NCI-H2171 (cell line): ENCODE measurements around the gene CLN3.
"Not testable (repeated sequence)": the region's sequence is repeated elsewhere in the genome, so short reads cannot be mapped to it uniquely, and the experiment has no call there.

ENCODE experiments used
- DNase-seq: peaks from one replicate; lab custom pipeline; 2025; lab: John Stamatoyannopoulos, UW

The CLN3 gene

DNA sequence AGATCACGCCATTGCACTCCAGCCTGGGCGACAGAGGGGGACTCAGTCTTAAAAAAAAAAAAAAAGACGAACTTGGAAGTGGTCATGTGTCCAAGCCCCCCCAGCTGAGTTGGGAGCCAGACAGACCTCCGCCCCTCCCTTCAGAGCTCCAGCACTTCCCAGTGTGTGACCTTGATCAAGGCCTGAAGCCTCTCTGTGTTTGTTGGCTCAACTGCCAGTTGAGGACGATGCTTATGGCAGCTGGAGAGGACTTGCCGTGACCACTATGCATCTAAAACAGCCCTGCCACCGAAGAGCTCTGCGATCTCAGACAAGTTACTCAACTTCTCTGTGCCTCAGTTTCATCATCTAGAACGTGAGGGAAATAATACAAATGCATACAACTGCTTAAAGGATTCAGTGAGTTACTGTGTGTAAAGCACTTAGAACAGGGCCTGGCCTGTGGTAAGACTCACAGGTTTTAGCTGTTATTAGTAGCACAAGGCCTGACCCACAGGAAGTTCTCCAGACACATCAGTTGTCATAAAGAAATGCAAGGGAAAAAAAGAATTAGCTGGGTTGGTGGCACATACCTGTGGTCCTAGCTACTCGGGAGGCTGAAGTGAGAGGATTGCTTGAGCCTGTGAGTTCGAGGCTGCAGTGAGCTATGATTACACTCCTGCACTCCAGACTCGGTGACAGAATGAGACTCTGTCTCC, 21.8 kb upstream of the CLN3 start:
- no peak for DNase-seq

DNA sequence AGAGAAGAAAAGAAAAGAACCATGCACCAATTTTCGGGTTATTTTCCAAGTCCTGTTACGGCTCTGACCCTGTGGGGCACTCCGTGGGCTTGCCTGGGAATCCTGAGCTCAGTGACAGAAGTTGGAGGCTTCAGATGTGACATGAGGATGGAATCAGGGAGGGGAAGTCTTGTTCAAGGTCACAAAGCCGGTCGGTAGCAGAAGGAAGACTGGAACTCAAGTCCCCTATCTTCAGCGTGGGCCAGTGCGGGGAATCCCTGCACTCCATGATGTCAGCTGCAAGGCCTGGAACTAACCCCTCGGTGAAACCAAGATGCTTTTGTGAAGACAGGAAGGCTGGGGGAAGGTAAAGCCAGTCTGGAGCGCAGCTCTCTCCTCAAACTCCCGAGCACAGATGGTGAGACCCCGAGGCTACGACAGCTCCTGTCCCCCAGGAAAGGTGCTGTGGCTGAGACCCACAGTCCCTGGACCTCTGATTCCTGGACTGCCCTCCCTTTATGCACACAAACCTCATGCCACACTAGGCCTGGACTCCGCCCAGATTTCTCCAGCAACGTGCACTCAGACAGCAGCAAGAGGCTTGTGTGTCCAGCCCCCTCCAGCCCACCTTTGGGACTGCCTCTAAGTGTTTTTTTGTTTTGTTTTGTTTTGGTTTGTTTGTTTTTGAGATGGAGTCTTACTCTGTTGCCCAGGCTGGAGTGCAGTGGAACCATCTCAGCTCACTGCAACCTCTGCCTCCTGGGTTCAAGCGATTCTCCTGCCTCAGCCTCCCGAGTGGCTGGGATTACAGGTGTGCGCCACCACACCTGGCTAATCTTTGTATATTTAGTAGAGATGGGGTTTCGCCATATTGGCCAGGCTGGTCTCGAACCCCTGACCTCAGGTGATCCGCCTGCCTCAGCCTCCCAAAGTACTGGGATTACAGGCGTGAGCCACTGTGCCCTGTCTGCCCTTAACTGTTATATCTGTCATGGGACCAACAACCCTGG, 20.2 kb upstream of the CLN3 start:
- DNase-seq: no peak

DNA sequence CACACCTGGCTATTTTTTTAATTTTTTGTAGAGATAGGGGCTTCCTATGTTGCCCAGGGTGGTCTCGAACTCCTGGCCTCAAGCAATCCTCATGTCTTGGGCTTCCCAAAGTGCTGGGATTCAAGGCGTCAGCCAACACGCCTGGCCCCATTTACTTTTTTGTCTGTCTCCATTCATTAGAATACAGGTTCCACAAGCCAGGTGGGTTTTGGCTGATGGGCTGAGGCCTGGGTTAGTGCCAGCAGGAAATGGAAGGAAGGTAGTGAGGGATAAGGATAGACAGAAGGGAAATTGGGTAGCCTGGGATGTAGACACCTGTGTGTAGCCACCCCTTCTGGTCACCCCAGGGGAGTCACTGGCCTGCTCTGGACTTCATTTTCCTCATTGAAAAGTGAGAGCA, 19.2 kb upstream of the CLN3 start:
- DNase-seq: no peak

DNA sequence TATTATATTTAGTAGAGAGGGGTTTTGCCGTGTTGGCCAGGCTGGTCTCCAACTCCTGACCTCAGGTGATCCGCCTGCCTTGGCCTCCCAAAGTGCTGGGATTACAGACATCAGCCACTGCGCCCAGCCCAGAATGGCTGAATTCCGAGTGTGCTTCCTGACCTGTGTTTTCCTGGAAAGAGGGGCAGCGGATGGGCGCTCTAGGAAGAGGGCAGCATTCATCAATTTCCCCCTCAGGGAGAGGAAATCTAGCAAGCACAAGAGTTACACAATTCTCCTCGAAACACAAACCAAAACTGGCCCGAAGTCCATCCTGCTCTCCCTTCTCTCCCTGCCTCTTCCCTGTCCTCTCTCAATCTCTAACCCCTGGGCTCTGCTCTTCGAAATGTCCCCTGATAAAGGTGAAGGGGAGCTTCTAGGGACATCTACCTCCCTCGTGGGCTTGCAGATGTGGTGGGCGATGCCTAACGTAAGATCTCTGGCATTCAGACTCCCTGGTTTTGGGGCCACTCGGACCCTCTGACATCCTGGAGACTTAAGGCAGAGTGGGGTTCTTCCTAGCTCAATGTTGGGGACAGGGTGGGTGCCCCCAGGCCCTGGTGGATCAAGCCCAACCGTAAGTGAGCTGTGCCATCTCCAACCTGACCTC, 13.7 kb upstream of the CLN3 start:
- no peak for DNase-seq

DNA sequence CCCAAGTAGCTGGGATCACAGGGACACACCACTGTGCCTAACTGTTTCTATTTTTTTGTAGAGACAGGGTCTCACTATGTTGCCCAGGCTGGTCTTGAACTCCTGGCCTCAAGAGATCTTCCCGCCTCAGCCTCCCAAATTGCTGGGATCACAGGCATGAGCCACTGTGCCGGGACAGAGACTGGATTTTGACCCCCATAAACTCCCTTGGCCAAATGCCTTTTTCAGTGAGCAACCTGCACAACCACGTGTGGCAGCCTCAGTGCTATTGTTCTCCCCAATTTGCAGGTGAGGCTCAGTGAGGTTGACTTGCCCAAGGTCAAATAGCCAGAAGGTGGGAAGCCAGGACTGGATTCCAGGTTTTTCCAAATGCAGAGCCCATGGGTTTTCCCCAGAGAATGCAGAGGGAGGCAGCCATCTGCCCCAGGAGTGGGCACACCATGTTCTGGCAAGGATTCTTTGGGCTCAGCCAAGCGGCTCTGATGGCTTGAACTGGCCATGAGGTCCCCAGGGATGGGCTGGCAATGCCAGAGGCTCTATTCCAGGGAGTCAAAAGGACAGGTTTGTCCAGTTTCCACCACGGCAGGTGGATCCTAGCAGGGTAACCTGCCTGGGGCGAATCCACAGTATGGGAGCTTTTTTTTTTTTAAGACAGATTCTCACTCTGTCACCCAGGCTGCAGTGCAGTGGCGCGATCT, 13.0 kb upstream of the CLN3 start:
- peak; percentile 5 for DNase-seq

DNA sequence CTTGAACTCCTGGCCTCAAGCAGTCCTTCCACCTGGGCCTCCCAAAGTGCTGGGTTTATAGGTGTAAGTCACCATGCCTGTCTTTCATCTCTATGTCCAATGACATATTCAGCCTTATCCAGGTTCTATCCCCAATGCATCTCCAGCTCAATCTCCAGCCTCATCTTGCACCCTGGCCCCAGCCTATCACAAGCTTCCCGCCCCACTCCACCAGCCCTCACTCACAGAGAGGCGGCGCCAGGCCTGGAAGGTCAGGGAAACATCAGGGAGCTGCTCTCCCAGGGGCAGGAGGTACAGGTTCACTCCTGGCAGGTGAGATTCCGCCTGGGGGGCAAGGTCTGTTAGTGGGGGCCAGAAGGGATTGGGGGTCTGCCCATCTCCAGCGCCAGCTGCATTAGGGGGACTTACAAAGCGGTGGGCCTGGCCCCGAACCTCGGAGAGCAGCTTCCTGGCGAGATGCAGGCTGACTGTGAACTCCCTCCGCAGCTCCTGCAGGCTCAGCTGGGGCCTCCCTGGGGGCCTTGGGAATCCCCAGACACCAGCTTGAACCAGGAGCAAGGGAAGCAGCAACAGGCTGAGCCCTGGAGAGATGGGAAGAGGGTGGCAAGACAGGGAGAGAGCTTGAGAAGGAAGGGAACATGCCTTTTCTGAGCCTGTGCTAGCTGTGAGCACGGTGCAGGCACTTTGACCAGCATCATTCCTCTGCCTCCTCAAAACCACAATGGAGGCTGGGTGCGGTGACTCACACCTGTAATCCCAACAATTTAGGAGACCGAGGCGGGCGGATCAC, 11.8 kb upstream of the CLN3 start:
- no peak for DNase-seq

DNA sequence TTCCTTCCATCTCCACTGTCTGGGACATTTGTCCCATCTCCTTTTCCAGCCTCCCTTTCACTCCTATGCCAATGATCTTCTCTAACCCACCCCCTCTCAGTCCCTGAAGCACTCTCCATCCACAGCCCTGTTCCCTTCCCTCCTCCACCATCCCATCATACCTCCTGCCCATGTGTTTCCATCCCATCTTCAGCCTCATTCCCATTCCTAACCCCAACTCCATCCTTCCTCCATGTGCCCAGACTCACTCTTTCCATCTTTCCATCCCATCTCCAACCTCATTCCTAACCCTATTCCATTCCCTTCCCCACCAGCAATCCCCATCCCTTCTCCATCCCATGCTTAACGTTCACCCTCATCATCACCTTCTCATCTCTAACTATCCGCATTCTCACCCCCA, 10.4 kb upstream of the CLN3 start:
- DNase-seq: no peak

DNA sequence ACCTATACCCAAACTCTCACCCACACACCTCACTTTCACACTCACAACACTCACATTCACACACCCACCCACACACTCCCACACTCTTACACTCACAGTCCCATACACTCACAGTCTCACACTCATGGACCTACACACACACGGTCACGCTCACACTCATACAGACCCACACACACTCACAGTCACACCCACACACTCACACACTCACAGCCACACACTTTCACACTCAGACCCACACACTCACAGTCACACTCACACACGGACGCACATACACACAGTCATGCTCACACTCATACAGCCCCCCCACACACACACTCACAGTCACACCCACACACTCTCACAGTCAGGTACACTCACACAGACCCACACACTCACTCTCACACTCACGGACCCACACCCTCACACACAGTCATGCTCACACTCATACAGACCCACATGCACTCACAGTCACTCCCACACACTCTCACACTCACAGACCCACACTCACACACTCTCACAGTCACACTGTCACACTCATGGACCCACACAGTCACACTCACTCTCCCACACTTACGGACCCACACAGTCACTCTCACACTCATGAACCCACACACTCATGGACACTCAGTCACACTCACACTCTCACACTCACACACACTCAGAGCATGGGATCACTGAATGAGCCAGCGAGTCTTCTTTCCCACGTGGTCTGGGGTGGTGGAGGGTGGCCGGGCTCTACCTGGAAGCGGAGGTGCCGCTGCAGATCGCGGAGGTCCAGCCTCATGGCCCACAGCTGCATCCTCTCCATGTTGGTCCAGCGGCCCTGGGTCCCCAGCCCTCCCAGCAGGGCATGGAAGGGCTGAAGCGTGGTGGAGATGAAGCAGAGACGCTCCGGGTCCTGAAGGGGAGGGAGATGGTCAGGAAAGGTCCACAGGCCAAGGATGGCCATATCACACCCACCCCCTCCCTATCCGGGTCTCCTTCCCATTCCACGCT, 9.7 kb upstream of the CLN3 start:
- DNase-seq: no peak

DNA sequence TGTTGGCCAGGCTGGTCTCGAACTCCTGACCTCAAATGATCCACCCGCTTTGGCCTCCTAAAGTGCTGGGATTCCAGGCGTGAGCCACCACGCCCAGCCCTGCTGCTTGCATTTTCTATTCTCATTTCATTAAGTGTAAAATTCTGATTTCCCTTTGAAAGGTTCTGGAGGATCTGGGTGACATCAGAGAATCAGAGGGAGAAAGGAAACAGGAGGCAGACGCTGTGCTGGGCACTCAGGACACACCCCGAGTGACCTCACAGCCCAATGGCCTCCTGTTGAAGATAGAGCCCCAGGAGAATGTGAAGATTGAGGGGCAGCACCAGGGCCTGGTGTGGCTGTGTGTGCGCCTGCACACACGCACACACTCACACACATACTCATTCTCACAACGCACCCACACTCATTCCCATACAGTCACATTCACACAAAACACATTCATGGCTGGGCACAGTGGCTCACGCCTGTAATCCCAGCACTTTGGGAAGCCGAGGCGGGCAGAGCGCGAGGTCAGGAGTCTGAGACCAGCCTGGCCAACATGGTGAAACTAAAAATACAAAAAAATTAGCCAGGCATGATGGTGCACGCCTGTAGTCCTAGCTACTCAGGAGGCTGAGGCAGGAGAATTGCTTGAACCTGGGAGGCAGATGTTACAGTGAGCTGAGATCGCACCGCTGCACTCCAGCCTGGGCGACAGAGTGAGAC, 8.8 kb upstream of the CLN3 start:
- not testable (repeated sequence) for DNase-seq

DNA sequence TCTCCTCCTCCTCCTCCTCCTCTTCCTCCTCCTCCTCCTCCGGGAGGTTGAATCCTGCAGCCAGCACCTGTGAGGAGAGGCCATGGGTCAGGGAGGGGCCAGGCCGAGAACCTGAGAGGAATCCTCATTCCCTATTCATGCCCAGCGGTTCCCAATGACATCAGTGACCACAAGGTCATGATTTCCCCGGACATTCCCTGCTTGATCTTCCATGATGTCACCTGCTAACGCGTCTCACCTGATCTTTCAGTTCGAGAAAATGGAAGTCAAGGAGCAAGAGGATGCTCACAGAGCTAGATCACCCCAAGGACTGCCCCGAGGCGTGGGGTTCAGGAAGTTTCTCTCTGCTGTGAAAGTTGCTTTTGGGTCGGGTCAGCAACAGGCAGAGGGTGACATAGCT, 8.0 kb upstream of the CLN3 start:
- DNase-seq: no peak

DNA sequence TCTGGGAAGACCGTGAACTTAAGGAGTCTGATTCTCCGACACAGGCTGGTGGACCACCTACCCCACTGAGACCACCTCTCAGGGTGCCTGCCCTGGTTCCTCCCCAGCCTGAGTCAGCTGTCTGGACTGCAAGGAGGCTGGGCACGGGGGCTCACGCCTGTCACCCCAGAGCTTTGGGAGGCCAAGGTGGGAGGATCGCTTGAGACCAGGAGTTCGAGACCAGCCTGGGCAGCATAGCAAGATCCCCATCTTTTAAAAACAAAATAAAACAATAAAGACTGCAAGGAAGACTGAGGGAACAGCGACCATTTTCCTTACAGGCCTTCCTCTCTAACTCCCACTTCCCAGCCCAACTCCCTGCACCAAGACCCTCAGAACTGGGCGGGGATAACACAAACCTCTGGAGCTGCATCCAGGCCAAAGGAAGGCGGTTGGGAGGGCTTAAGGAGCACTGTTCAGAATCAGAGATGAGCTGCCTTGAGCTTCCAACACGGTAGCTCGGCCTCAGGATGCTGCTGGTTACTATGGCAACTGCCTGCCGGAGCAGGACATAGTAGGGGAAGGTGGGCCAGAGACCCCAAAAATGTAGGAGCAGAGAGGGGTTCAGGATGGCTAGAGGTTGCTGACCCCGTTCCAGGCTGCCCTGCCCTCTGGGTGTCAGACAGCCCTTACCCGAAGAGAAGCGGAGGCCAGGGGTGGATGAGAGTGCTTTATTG, 7.0 kb upstream of the CLN3 start:
- DNase-seq: no peak

DNA sequence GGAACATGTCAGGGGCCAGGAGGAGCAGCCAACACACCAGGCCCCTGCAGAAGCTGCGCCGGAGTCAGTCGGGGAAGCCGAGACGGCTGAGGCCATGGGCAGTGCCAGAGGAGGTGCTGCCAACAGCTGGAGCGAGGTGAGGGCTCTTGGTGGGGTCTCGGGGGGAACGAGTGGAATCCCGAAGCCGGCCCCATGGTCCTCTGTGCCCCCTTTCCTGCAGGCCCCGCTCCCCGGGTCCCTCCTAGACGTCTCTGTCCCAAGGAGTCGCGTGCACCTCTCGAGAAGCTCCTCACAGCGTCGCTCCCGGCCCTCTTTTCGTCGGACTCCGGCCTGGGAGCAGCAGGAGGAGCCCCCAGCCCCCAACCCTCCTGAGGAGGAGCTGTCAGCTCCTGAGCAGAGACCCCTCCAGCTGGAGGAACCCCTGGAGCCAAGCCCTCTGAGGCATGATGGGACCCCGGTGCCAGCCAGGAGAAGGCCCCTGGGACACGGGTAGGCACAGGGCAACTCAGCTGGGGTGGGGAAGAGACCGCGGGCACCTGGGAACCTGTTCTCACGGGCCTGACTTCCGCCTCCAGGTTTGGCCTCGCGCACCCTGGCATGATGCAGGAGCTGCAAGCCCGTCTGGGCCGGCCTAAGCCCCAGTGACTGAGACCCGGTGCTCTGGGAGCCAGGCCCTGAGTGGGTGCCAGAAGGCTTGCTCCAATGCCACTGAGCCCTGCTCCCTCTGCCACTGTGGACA, 6.2 kb upstream of the CLN3 start:
- no peak for DNase-seq

DNA sequence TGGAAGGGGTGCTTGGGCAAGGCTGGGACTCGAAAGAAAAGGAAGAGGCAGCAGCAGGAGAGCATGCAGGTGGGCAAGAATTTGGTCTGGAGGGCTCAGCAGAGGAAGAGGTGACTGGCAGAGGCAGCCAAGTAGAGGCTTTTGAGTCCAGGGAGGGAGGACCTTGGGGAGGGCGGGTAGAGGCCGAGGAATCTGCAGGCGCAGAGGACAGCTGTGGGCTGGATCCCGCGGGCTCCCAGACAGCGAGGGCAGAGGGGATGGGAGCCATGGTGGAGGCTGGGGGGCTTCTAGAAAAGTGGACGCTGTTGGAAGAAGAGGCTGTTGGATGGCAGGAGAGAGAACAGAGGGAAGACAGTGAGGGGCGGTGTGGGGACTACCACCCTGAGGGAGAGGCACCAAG, 5.5 kb upstream of the CLN3 start:
- no peak for DNase-seq

DNA sequence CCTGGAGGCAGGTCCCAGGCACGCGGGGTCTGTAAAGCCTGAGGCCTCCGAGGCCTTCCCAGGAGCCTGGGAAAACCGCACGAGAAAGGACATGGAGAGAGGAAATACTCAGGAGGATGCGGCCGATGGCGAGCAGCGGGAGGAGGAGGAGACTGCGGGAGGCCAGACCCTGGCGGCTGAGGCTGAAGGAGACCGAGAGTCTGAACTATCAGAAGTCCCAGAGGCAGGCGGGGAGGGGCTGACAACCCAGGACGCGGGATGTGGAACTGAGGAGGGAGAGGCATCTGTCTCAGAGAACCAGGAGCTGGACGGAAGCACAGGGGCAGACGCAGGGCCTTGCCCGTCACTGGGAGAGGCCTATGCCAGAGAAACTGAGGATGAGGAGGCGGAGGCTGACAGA, 5.0 kb upstream of the CLN3 start:
- DNase-seq: no peak

DNA sequence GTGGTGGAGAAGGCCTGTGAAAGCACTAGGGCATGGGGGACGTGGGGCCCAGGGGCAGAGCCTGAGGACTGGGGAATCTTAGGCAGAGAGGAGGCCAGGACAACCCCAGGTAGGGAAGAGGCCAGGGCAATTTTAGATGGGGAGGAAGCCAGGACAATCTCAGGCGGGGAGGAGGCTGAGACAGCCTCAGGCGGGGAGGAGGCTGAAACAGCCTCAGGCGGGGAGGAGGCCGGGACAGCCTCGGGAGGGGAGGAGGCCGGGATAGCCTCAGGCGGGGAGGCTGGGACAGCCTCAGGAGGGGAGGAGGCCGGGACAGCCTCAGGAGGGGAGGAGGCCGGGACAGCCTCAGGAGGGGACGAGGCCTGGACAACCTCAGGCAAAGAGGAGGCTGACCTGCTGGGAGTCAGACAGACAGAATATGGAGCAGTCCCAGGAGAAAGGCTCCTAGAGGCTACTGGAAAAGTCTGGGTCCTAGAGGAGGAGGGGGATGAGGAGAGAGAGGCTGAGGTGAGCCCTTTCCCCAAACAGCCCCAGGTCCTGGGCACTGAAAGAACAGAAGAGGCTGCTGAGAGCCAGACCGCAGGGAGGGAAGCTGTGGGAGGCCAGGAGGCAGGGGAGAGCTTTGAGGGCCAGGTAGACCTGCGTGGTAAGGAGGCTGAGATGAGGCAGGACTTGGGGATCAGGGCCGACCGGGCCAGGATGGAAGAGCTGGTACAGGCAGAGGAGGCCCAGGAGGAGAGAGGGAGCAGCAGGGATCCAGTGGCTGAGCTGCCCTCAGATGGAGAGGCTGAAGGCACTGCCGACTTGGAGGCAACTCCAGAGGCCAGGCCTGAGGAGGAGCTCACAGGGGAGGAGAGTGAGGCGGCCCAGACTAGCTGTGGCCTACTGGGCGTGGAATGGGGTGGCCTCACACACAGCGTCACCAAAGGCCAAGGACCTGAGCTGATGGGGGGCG, 4.2 kb upstream of the CLN3 start:
- no peak for DNase-seq

DNA sequence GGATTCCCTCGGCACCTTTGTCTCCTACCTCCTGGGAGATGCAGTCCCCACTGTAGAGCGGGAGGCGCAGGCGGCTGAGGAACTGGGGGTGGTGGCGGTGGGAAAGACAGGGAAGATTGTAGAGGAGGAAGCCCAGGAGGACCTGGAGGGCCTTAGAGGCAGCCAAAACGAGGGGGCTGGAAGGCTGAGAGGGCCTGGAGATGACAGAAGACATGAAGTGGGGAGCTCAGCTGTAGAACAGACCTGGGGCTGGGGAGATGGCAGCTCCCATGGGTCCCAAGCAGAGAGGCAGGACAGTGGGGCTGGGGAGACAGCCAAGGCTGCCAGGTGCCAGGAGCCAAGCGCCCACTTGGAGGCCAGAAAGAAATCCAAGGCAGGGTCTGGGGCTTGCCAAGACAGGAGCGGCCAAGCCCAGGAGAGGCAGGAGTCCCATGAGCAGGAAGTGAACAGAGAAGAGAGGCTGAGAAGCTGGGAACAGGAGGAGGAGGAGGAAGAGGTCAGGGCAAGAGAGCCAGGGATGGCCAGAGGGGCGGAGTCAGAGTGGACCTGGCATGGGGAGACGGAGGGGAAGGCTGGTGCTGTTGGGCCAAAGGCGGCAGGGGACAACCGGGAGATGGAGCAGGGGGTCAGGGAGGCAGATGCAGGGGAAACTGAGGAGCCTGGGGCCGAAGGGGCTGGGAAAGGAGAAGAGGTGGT, 3.4 kb upstream of the CLN3 start:
- DNase-seq: no peak
